Epithelial cell of proximal tubule (primary cell): ENCODE measurements around the gene NR1H2. TPM values are rescaled to one million over a fixed set of nuclear protein-coding genes. Genes with fewer than 3 reads are reported as not detected.
A peak's percentile ranks its signal among the peaks of the same experiment; 100 is the strongest.

ENCODE experiments used
- DNase-seq: peaks from one replicate; pipeline ENCODE4 v3.0.0-alpha.2; 2011; ENCODE audit warnings: low read depth
- H3K4me3 ChIP-seq: 2 replicates; pipeline ENCODE4 v1.5.1; 2011; ENCODE audit warnings: low read depth, mild to moderate bottlenecking, low read length
- CTCF ChIP-seq: conservative IDR thresholded peaks from 2 replicates; pipeline ENCODE4 v1.5.1; 2012; ENCODE audit warnings: low read depth, mild to moderate bottlenecking, low read length
- total RNA-seq: library from RNA; depleted of rRNA; stranded (reverse); fragments of >200 nt; gene quantifications from 2 replicates; pipeline ENCODE4 v1.2.3, GENCODE V29; 2015

Gene NR1H2
- total RNA-seq, 1 donor from 2014 or later: 67.5 TPM

DNA sequence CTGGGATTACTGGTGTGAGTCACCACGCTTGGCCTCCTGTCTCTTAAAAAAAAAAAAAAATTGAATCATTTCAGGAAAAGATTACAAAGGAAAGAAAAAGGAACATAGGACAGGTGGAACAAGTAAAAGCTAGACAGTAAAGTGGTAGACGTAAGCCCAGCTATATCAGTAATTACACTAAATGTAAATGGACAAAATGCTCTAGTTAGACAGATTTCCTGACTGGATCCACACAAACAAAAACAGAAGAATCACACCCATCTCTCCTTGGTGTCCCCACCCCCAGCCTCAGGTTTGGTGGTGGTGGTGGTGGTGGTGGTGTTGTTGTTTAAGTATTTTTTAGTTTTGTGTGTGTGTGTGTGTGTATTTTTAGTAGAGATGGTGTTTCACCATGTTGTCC, 36.2 kb downstream of the NR1H2 start:
- no peak for DNase-seq
- no peak overlapping the region for H3K4me3 ChIP-seq
- no peak for TF ChIP-seq CTCF

GRCh38 chr19:50413096-50413495, 36.8 kb downstream of the NR1H2 start:
- DNase-seq: no peak
- no peak overlapping the region for H3K4me3 ChIP-seq
- no peak for TF ChIP-seq CTCF

GRCh38 chr19:50413531-50413930, 37.3 kb downstream of the NR1H2 start:
- DNase-seq: no peak
- H3K4me3 ChIP-seq: no peak overlapping the region
- no peak for TF ChIP-seq CTCF

GRCh38 chr19:50414864-50415660, 38.8 kb downstream of the NR1H2 start:
- DNase-seq: no peak
- TF ChIP-seq CTCF: peak; percentile 82

GRCh38 chr19:50415661-50416033, 39.4 kb downstream of the NR1H2 start:
- DNase-seq: no peak
- no peak overlapping the region for H3K4me3 ChIP-seq
- TF ChIP-seq CTCF: no peak

More at GRCh38 chr19:50414864-50415660, 38.8 kb downstream of the NR1H2 start:
- no peak overlapping the region for H3K4me3 ChIP-seq

DNA sequence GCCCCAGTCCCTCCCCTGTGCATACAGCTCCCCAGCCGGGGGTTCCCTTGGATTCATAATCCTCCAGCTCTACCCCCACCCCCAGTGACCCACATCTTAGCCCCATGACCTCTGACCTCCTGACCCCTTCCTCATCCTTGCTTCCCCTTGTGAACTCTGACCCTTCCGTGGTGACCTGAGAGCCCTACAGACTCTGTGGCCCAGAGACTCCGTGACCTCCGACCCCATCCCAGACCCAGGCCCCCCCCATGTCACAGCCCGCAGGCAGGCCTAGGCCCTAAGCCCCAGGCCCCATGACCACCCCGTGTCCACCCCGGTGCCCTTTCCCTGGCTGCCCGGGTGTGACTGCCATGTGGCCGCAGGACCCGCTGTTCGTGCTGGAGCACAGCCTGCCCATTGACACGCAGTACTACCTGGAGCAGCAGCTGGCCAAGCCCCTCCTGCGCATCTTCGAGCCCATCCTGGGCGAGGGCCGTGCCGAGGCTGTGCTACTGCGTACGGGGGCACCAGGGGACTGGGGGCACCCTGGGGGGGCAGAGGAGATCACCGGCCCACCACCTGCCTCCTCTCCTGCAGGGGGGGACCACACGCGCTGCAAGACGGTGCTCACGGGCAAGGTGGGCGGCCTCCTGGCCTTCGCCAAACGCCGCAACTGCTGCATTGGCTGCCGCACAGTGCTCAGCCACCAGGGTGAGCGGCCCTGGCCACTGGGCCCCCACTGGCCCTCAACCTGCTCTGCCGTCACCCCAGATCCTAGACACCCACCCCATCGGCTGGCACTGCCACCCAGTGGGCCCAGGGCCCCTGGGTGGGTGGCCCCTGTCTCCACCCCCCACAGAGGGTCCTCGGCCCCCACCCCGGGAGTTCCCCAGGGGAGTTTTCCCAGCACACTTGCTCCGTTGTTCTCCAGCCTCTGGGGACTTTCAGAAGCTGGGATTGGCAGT, 40.0 kb downstream of the NR1H2 start:
- no peak overlapping the region for H3K4me3 ChIP-seq
- no peak for TF ChIP-seq CTCF
- DNase-seq: no peak
